NCI-H2107 treated with DMSO at 0.1 percent for 48 hours (cell line): ENCODE results near the gene UROC1.

Experiments
- DNase-seq: peaks from one replicate; lab custom pipeline; 2025; ENCODE audit not compliant: unreplicated experiment; lab: John Stamatoyannopoulos, UW

The UROC1 gene

GRCh38 chr3:126531051-126531330 lies 13.4 kb upstream of the UROC1 start:
- DNase-seq, result no peak

- no peak for DNase-seq
These were observed 12.8 kb upstream of the UROC1 start for GRCh38 chr3:126530171-126531050.

DNA sequence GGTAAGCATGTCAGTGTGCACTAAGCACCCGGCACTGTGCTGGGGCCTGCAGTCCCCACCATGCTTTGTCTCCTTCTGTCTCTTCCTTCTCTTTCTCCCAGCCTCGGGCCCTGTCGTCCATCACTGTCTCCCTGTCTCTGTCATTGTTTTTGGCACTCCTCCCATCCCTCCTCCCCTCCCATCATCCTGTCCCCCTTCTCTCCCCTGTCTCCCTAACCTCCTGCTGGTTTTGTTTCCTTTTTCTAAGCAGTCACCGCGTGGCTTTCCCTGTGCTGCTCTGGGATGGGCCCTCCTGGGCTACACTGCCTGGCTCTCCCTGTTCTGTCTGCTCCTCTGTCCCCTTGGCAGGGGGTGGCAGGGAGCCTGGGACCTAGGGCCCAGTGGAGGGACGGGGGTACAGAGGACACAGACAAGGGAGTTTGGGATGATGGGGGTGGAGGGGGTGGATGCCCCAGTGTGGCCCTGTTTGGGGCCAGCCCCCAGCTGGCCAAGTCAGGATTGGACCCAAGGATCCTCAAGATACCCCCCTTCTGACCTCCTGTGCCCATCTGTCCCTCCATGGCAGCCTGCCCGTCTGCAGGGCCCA lies 12.1 kb upstream of the UROC1 start:
- DNase-seq, result no peak

DNA sequence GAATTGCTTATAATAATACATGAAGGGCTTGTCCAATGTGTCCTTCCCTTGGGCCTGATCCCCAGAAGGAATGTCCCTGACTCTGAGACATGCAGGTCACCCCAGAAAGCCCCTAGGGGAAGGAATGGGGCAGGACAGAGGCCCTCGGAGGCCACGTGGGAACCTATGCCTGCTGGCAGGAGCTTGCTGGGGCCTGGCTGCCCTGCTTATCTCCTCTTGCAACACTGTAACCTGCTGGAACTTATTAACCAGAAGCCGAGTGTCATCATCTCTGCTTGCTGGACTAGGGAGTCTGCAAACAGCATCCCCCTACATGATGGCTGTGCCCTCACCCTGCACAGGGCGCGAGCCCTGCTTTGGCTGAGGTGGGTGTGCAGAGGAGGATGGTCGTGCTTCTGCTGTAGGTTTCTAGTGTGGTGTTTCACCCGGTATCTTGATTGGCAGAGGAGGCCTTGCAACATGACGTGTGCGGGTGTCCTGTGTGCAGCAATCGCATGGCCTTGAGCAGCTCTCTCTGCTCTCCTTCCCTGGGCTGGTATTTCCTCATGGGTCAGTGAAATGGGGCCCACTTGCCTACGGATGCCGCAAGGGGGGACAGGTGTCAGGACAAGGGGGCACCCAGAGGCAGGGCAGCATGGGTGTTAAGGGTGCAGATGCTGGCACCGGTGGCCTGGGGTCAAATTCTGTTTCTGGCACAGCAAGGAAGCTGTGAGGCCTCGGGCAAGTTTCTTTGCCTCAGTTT lies 11.4 kb upstream of the UROC1 start:
- DNase-seq, result no peak

- DNase-seq, result no peak
These were observed 10.8 kb upstream of the UROC1 start for GRCh38 chr3:126528419-126528799.

GRCh38 chr3:126527455-126528211 lies 10.1 kb upstream of the UROC1 start:
- DNase-seq, result no peak

- no peak for DNase-seq
These were observed 9.4 kb upstream of the UROC1 start for GRCh38 chr3:126527006-126527405.

- no peak for DNase-seq
These were observed 9.1 kb upstream of the UROC1 start for GRCh38 chr3:126526668-126527005.

- DNase-seq, result no peak
These were observed 8.5 kb upstream of the UROC1 start for GRCh38 chr3:126525853-126526667.

DNA sequence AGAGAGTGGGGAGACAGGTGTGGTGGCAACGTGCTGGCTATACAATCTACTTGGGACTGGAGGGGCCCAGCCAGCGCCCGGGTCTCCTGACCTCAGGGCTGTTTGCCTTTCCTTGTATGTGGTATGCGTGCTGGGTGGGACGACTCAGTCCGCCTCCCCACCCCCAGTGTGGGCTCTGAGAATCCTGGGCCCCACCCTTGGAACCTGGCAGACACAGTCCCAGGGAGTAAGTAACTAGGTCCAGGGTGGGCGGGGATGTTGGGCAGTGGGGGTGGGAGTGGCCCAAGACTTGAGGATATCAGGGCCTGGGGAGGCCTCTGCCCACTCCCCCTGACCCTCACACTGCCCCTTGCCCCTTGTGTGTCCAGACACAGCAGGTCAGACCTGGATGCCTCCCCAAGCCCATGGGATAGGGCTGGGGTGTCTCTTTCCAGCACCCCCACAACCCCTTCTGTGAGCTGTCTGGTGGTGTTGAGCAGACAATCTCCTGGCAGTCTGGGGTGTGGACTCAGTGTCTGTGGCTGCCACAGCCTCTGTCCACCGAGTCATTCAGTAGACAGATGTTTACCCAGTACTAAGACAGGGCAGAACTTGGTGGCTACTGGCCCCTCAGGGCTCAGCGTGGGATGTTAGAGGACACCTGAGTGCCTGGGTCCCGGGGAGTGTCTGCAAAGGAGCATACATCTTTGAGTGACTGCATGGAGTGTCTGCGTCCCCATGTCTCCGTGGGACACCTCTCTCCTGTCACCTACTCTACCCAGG lies 7.7 kb upstream of the UROC1 start:
- no peak for DNase-seq

GRCh38 chr3:126524429-126524988 lies 6.9 kb upstream of the UROC1 start:
- DNase-seq, result no peak

DNA sequence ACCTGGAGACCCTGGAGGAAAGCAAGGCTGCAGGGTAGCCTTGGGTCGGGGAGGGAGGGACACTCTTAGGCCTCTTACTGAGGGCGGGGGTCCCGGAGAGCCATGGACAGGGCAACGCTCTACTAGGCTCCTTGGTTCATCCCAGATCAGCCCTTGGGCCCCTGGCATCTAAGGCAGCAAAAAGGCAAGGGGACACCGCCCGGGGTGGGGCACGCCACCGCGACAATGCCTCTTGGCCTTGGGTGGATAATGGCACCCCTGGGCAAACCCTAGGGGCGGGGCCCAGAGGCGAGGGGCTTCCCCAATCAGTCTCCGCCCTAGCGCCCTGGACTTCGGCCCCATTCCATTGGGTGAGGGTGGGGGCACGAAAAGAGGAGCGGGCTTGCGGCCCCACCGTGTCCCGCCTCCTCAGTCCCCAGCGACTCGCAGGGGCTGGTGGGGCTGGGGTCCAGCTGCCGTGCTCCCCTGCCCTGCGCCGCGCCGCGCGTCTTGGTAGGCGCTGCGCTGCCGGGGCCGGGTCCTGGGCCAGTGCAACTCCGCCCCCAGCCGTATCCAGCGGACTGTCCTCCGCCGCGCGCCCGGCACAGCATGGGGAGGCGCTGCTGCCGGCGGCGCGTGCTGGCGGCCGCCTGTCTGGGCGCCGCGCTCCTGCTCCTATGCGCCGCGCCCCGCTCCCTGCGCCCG lies 6.3 kb upstream of the UROC1 start, which contains the start of gene CHST13:
Gene CHST13, plus strand, starts transcription at position 411 of the 684 bp plus-strand sequence. Its CDS starts 178 bp downstream, at position 589.
- DNase-seq, result no peak

- no peak for DNase-seq
These were observed 4.8 kb upstream of the UROC1 start for GRCh38 chr3:126522363-126522788.

DNA sequence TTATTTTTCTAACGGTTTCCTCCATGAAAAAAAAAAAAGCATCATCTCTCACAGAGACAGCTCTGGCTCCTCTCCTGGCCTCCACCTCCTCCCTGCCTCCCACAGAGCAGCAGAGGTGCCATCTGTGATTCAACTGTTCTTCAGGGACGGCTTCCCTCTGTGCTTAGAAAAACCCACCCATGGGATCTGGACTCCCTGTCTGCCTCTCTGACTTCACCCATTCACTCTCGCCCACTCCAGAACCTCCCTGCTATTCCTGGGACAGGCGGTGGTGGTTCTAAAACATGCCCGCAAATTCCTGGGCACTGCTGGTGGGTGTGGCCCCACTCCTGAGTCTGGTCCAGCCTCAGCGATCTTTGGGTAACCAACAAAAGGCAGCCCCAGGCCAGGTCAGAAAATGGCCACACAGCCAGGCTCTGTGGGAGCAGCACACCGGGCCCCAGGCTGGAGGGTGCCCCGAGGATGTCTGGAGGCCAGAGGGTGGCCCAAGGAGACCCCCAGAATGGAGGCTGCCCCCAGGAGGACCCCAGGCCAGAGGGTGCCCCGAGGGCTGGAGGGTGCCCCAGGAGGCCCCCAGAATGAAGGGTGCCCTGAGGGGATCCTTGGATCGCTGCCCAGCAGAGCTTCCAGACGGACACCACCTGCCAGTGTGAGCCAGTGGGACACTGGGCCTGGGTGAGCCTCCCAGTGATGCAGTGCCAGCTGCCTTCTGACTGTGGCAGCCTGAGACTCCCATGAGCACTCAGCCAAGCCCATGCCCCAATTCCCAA lies 3.7 kb upstream of the UROC1 start:
- DNase-seq, result no peak

DNA sequence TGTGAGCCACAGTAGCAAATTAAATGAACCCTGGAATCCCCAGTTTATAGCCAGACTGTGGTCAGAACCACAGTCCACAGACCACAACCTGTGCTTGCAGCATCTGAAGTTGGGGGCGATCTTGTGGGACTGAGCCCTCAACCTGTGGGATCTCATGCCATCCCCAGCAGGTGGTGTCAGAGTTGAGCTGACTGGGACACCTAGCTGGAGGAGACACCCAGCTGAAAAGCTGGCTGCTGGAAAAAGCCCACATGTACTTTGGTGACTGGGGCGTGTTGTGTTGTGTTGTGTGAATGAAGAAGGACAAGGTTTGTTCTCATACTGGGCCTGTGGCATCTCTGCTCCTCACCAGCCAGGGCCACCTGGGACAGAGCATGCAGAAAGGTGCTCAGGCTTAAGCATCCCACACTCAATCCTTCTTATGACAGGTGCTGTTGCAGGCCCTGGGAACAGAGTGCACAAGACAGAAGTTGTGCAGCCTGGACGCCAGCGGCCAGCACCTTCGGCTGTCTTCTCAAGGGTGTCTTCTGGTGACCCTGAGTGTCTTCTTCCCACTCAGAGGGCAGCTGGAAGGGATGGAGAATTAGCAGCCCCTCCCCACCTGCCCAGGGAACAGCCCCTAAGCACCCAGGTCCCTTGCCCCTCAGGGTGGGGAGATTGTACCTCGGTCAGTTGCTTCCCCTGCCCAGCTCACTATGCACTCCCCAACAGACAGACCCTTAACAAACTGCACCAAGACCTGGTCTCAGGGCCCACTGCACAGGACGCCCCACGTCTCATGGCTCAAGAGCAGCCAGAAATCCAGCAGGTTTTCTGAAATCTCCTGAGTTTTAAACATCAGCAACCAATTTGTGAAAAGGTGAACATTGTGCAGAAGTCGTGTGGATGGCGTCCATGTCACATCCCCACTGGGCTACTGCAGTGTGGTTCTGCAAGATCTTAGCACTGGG lies 2.2 kb upstream of the UROC1 start:
- DNase-seq, result no peak

- no peak for DNase-seq
These were observed 1.2 kb upstream of the UROC1 start for GRCh38 chr3:126518779-126519177.
